A549 (cell line): Measurements from ENCODE around the gene UNC5C. TPM values are rescaled to one million over a fixed set of nuclear protein-coding genes. Genes with fewer than 3 reads are reported as not detected.
A peak's percentile ranks its signal among the peaks of the same experiment; 100 is the strongest.

Source experiments
- ATAC-seq, 2 experiments: fragments of 200-7000 bp in 1 of 2; fragments of >200 bp in 1 of 2; cut with Nextera tagmentation in 1 of 2; cut with Tn5 transposase in 1 of 2; 3 replicates each; pipeline versions ENCODE4 v1.8.0 to v1.9.1; 2018 to 2020; ENCODE audit warnings: mild to moderate bottlenecking in 1 of 2, moderate library complexity in 1 of 2
- CTCF ChIA-PET: fragments of 300-600 bp; sonication (Branson Sonifier 250); formaldehyde crosslinking; extraction: SDS; loops from one replicate; lab custom pipeline; 2021; ENCODE audit warnings: antibody characterized with exemption, inconsistent platforms; lab: Yijun Ruan, JAX
- POLR2A ChIA-PET: fragments of 350-600 bp; formaldehyde crosslinking; extraction: SDS; loops from one replicate; lab custom pipeline; 2021; ENCODE audit warnings: antibody characterized with exemption, inconsistent platforms; lab: Yijun Ruan, JAX
- DNase-seq, 2 experiments: peaks; one replicate each; pipeline versions ENCODE4 v3.0.0 to v3.0.0-alpha.2; 2011 to 2016; ENCODE audit warnings: low read depth in 1 of 2, low spot score in 1 of 2
- FAIRE-seq: peaks from 2 replicates; lab custom pipeline; 2011; peaks lifted over from hg19 to GRCh38; lab: Jason Lieb, UNC
- H3K27ac ChIP-seq, 2 experiments: fragments of >200 bp; sonication (Bioruptor Twin); formaldehyde crosslinking; 3 replicates each; pipeline ENCODE4 v1.5.1; 2016 to 2017
- H3K4me1 ChIP-seq: fragments of >200 bp; sonication (Bioruptor Twin); formaldehyde crosslinking; 3 replicates; pipeline ENCODE4 v1.6.1; 2016
- H3K4me2 ChIP-seq: fragments of >200 bp; sonication (Bioruptor Twin); formaldehyde crosslinking; 3 replicates; pipeline ENCODE4 v1.6.1; 2016
- H3K4me3 ChIP-seq: fragments of >200 bp; sonication (Bioruptor Twin); formaldehyde crosslinking; 3 replicates; pipeline ENCODE4 v1.5.1; 2016
- H3K9me3 ChIP-seq: fragments of >200 bp; sonication (Bioruptor Twin); formaldehyde crosslinking; 3 replicates; pipeline ENCODE4 v1.6.1; 2016
- ATOH8 ChIP-seq: fragments of 250-450 bp; sonication (Bioruptor Pico); IDR thresholded peaks from 2 replicates; pipeline ENCODE4 v1.5.0; 2020; ENCODE audit warnings: low read depth, mild to moderate bottlenecking, moderate library complexity
- BCL3 ChIP-seq: fragments of >200 bp; sonication (Bioruptor Twin); formaldehyde crosslinking; IDR thresholded peaks from 3 replicates; pipeline ENCODE4 v1.6.1; 2016
- BHLHE40 ChIP-seq: IDR thresholded peaks from 2 replicates; pipeline ENCODE4 v1.6.1; 2012; ENCODE audit warnings: low read depth, low read length, inconsistent platforms
- CBX2 ChIP-seq: fragments of 200-600 bp; sonication (generic); IDR thresholded peaks from 2 replicates; pipeline ENCODE4 v1.6.1; 2016; ENCODE audit warnings: low read depth, mild to moderate bottlenecking, borderline replicate concordance
- EHF ChIP-seq: fragments of 250-450 bp; sonication (Bioruptor Pico); IDR thresholded peaks from 2 replicates; pipeline ENCODE4 v1.5.0; 2020; ENCODE audit warnings: mild to moderate bottlenecking
- FOSB ChIP-seq: fragments of 250-450 bp; sonication (Bioruptor Pico); IDR thresholded peaks from 2 replicates; pipeline ENCODE4 v1.5.0; 2020; ENCODE audit warnings: mild to moderate bottlenecking, moderate library complexity
- FOSL2 ChIP-seq, 2 experiments: fragments of 450-650 bp in 1 of 2; fragments of >200 bp in 1 of 2; sonication (Bioruptor Twin) in 1 of 2; formaldehyde crosslinking; IDR thresholded peaks; 2 replicates each; pipeline versions ENCODE4 v1.5.0 to v1.6.1; 2016 to 2020; ENCODE audit warnings: mild to moderate bottlenecking in 1 of 2, moderate library complexity in 1 of 2
- GATA3 ChIP-seq: IDR thresholded peaks from 2 replicates; pipeline ENCODE4 v1.6.1; 2012; ENCODE audit warnings: borderline replicate concordance
- HEYL ChIP-seq: fragments of 250-450 bp; sonication (Bioruptor Pico); IDR thresholded peaks from 2 replicates; pipeline ENCODE4 v1.8.0; 2021; ENCODE audit warnings: mild to moderate bottlenecking, moderate library complexity
- HOXB13 ChIP-seq: fragments of 250-450 bp; sonication (Bioruptor Pico); IDR thresholded peaks from 2 replicates; pipeline ENCODE4 v1.5.0; 2020; ENCODE audit warnings: low read depth, mild to moderate bottlenecking, moderate library complexity
- HOXB5 ChIP-seq: fragments of 250-450 bp; sonication (Bioruptor Pico); IDR thresholded peaks from 2 replicates; pipeline ENCODE4 v1.5.0; 2020; ENCODE audit warnings: mild to moderate bottlenecking, moderate library complexity
- MAFK ChIP-seq: fragments of 450-650 bp; IDR thresholded peaks from 2 replicates; pipeline ENCODE4 v1.6.1; 2014; ENCODE audit not compliant: partially characterized antibody
- MAZ ChIP-seq: fragments of 150-350 bp; IDR thresholded peaks from 2 replicates; pipeline ENCODE4 v1.6.1; 2014; ENCODE audit warnings: antibody characterized with exemption, low read depth, low read length, borderline replicate concordance
- NPAS2 ChIP-seq: fragments of 250-450 bp; sonication (Bioruptor Pico); IDR thresholded peaks from 2 replicates; pipeline ENCODE4 v1.8.0; 2022; ENCODE audit warnings: mild to moderate bottlenecking, moderate library complexity, borderline replicate concordance
- RAD21 ChIP-seq, 2 experiments: fragments of >200 bp in 1 of 2; sonication (Bioruptor Twin) in 1 of 2; formaldehyde crosslinking in 1 of 2; IDR thresholded peaks in 1 of 2; conservative IDR thresholded peaks in 1 of 2; 2 replicates in 1 of 2; 3 replicates in 1 of 2; pipeline ENCODE4 v1.6.1; 2012 to 2018; ENCODE audit warnings: inconsistent platforms in 1 of 2
- RCOR1 ChIP-seq: fragments of 150-350 bp; IDR thresholded peaks from 2 replicates; pipeline ENCODE4 v1.6.1; 2014; ENCODE audit warnings: antibody characterized with exemption, low read length, low read depth
- REST ChIP-seq: fragments of 200-600 bp; sonication (generic); IDR thresholded peaks from 2 replicates; pipeline ENCODE4 v1.6.1; 2016; ENCODE audit warnings: antibody characterized with exemption, mild to moderate bottlenecking, moderate library complexity
- SMC3 ChIP-seq: fragments of >200 bp; sonication (Bioruptor Twin); formaldehyde crosslinking; IDR thresholded peaks from 3 replicates; pipeline ENCODE4 v1.6.1; 2018; ENCODE audit warnings: inconsistent platforms
- TP53 ChIP-seq: fragments of 250-450 bp; sonication (Bioruptor Pico); IDR thresholded peaks from 2 replicates; pipeline ENCODE4 v1.5.0; 2021; ENCODE audit warnings: mild to moderate bottlenecking, moderate library complexity
- ZNF302 ChIP-seq: fragments of 250-450 bp; sonication (Bioruptor Pico); IDR thresholded peaks from 2 replicates; pipeline ENCODE4 v1.9.0; 2021; ENCODE audit warnings: inconsistent platforms, mild to moderate bottlenecking, moderate library complexity
- WGBS: methylation state at CpG from one replicate; pipeline ENCODE4 v1.1.6; 2017; ENCODE audit errors: missing lambda C conversion rate; 5-methylcytosine and 5-hydroxymethylcytosine counted together
- polyA plus RNA-seq, 4 experiments: library from polyadenylated mRNA; depleted of rRNA in 3 of 4; stranded (reverse); fragments of >200 nt; fragmentation: RNase III in 1 of 4; extraction: RNeasy Plus Mini Kit Qiagen cat#74134 plus additional on column Dnase treatment in 1 of 4; gene quantifications; 2 replicates in 3 of 4; 3 replicates in 1 of 4; pipeline ENCODE4 v1.2.3, GENCODE V29; 2011 to 2017
- TF ChIP-seq, protein P1 (sequence below): IDR thresholded peaks from 2 replicates; pipeline ENCODE4 v1.6.1; 2012
- TF ChIP-seq, protein P2 (sequence below): IDR thresholded peaks from 2 replicates; pipeline ENCODE4 v1.6.1; 2012

Gene UNC5C
- polyA plus RNA-seq, 2 of the 4 experiments (the other 2 are of a cell fraction) = 0.13 TPM; not detected in 1

- Histone ChIP-seq H3K4me1 (no peaks in the 10 kb centered on the region), H3K27ac (no peak overlapping the region), H3K4me2 (no peak overlapping the region), H3K9me3 (no peaks in the 10 kb centered on the region), H3K4me3 (no peak overlapping the region)
- POLR2A ChIA-PET = no interaction called here
- TF ChIP-seq MAFK (peak; percentile 49), BHLHE40 (no peak)
- DNase-seq = no peak
- no peak for FAIRE-seq
- 73% methylated on average over 1 of the region's 1 CpG for WGBS
- CTCF ChIA-PET = no interaction called here
- no peak for ATAC-seq
Measured at GRCh38 chr4:95594013-95594412, 45.2 kb upstream of the UNC5C start.

- ChIA-PET CTCF (no interaction called here), POLR2A (no interaction called here)
- TF ChIP-seq BCL3 (no peak), MAZ (no peak), HOXB13 (CRISPR knock-in tag) (no peak), HOXB5 (CRISPR knock-in tag) (no peak), GATA3 (no peak), RAD21 (conservative IDR thresholded peaks at IDR 0.05 in 1 of 2, IDR thresholded peaks at IDR 0.05 in 1 of 2) (no peak), FOSL2 (IDR thresholded peaks at IDR 0.05) (no peak), FOSL2 (CRISPR knock-in tag; IDR thresholded peaks at IDR 0.05) (no peak), EHF (CRISPR knock-in tag) (no peak), MAFK (no peak), CBX2 (no peak), HEYL (no peak), SMC3 (no peak), RCOR1 (no peak), NPAS2 (CRISPR knock-in tag) (no peak), ZNF302 (CRISPR knock-in tag) (no peak)
- TF ChIP-seq, protein P1, sequence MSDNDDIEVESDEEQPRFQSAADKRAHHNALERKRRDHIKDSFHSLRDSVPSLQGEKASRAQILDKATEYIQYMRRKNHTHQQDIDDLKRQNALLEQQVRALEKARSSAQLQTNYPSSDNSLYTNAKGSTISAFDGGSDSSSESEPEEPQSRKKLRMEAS = no peak
- Histone ChIP-seq H3K9me3 (no peaks in the 10 kb centered on the region), H3K27ac (no peak overlapping the region), H3K4me2 (no peak overlapping the region), H3K4me3 (no peak overlapping the region), H3K4me1 (no peaks in the 10 kb centered on the region)
- ATAC-seq (no peak), DNase-seq (peak in 1 of 2 experiments; percentile 9), FAIRE-seq (no peak)
- WGBS = 12% methylated on average over 5 of the region's 5 CpGs
Measured at GRCh38 chr4:95591278-95591677, 42.5 kb upstream of the UNC5C start.

DNA sequence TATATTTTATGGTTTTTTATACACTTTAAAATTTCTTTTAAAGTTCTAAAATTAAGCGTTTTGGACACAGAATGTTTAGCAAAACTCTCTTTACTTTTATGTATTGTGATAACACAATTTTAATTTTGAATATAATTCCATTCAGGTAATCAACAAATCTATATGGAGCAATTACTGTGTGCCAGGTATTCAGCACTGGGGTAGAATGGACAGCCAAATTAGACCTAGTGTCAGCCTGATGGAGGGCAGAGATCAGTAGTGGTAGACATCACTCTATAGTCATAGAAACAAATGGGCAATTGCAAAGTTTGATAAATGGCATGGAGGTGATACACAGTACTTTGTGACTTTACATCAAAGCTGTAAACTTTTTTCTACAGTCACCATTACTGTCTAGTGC lies 41.8 kb upstream of the UNC5C start:
- Histone ChIP-seq H3K9me3 (no peaks in the 10 kb centered on the region), H3K4me3 (no peak overlapping the region), H3K4me1 (no peaks in the 10 kb centered on the region)
- POLR2A ChIA-PET = no interaction called here
- CTCF ChIA-PET = no interaction called here
- TF ChIP-seq TP53 (no peak), REST (peak; percentile 57; the same call in 1 of the 2 replicates), FOSB (no peak), ZNF302 (CRISPR knock-in tag) (no peak), ATOH8 (no peak)
- TF ChIP-seq, protein P2, sequence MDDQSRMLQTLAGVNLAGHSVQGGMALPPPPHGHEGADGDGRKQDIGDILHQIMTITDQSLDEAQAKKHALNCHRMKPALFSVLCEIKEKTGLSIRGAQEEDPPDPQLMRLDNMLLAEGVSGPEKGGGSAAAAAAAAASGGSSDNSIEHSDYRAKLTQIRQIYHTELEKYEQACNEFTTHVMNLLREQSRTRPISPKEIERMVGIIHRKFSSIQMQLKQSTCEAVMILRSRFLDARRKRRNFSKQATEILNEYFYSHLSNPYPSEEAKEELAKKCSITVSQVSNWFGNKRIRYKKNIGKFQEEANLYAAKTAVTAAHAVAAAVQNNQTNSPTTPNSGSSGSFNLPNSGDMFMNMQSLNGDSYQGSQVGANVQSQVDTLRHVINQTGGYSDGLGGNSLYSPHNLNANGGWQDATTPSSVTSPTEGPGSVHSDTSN = no peak
- TF ChIP-seq, all 56 proteins: peak for 1
- DNase-seq (no peak), ATAC-seq (no peak), FAIRE-seq (no peak)
- H3K27ac ChIP-seq = no peak overlapping the region
- 3% methylated on average over 1 of the region's 1 CpG for WGBS
- no peak overlapping the region for H3K4me2 ChIP-seq
